ENCODE results near the gene DDR2.

GRCh38 chr1:162671664-162672410 is 39.6 kb downstream of the DDR2 start:
- TF ChIP-seq, protein P1, sequence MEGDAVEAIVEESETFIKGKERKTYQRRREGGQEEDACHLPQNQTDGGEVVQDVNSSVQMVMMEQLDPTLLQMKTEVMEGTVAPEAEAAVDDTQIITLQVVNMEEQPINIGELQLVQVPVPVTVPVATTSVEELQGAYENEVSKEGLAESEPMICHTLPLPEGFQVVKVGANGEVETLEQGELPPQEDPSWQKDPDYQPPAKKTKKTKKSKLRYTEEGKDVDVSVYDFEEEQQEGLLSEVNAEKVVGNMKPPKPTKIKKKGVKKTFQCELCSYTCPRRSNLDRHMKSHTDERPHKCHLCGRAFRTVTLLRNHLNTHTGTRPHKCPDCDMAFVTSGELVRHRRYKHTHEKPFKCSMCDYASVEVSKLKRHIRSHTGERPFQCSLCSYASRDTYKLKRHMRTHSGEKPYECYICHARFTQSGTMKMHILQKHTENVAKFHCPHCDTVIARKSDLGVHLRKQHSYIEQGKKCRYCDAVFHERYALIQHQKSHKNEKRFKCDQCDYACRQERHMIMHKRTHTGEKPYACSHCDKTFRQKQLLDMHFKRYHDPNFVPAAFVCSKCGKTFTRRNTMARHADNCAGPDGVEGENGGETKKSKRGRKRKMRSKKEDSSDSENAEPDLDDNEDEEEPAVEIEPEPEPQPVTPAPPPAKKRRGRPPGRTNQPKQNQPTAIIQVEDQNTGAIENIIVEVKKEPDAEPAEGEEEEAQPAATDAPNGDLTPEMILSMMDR (IDR thresholded peaks at IDR 0.05): no peak
- TF ChIP-seq POLR2A (IDR thresholded peaks at IDR 0.05): no peak
